ENCODE data around the gene DOCK2.
"Not testable (repeated sequence)": the region's sequence is repeated elsewhere in the genome, so short reads cannot be mapped to it uniquely, and the experiment has no call there.

The DOCK2 gene

GRCh38 chr5:169721771-169722170, 84.7 kb downstream of the DOCK2 start:
- DNase-seq: no peak

- DNase-seq: no peak
Measured at GRCh38 chr5:169723103-169723831, 86.2 kb downstream of the DOCK2 start.

GRCh38 chr5:169724303-169725087, 87.4 kb downstream of the DOCK2 start:
- no peak for DNase-seq

- DNase-seq: not testable (repeated sequence)
Measured at GRCh38 chr5:169725665-169726064, 88.6 kb downstream of the DOCK2 start.

GRCh38 chr5:169728418-169728817, 91.3 kb downstream of the DOCK2 start:
- no peak for DNase-seq

- no peak for DNase-seq
Measured at GRCh38 chr5:169731221-169731620, 94.1 kb downstream of the DOCK2 start.

- no peak for DNase-seq
Measured at GRCh38 chr5:169732841-169733240, 95.8 kb downstream of the DOCK2 start.

GRCh38 chr5:169735913-169736312, 98.8 kb downstream of the DOCK2 start:
- DNase-seq: no peak

GRCh38 chr5:169736653-169737052, 99.6 kb downstream of the DOCK2 start:
- DNase-seq: no peak

- no peak for DNase-seq
Measured at GRCh38 chr5:169740435-169740834, 103.4 kb downstream of the DOCK2 start.

GRCh38 chr5:169742771-169743296, 105.8 kb downstream of the DOCK2 start:
- no peak for DNase-seq

- DNase-seq: no peak
Measured at GRCh38 chr5:169744336-169744735, 107.3 kb downstream of the DOCK2 start.

- no peak for DNase-seq
Measured at GRCh38 chr5:169745441-169746146, 108.5 kb downstream of the DOCK2 start.

GRCh38 chr5:169746147-169746694, 109.1 kb downstream of the DOCK2 start:
- DNase-seq: no peak

- no peak for DNase-seq
Measured at GRCh38 chr5:169748174-169748573, 111.1 kb downstream of the DOCK2 start.

- DNase-seq: no peak
Measured at GRCh38 chr5:169749295-169749694, 112.2 kb downstream of the DOCK2 start.

- DNase-seq: no peak
Measured at GRCh38 chr5:169751490-169751889, 114.4 kb downstream of the DOCK2 start.

GRCh38 chr5:169752566-169752965, 115.5 kb downstream of the DOCK2 start:
- not testable (repeated sequence) for DNase-seq

GRCh38 chr5:169753795-169754194, 116.7 kb downstream of the DOCK2 start:
- DNase-seq: no peak

- DNase-seq: no peak
Measured at GRCh38 chr5:169754737-169755136, 117.7 kb downstream of the DOCK2 start.

- DNase-seq: no peak
Measured at GRCh38 chr5:169756071-169756765, 119.1 kb downstream of the DOCK2 start.

- DNase-seq: no peak
Measured at GRCh38 chr5:169757016-169757415, 119.9 kb downstream of the DOCK2 start.
